Measurements from ENCODE around the gene FGFR1OP2. TPM values are rescaled to one million over a fixed set of nuclear protein-coding genes. Genes with fewer than 3 reads are reported as not detected.

Gene FGFR1OP2
- total RNA-seq, 1 donor from 2014 or later: 39.2 TPM

DNA sequence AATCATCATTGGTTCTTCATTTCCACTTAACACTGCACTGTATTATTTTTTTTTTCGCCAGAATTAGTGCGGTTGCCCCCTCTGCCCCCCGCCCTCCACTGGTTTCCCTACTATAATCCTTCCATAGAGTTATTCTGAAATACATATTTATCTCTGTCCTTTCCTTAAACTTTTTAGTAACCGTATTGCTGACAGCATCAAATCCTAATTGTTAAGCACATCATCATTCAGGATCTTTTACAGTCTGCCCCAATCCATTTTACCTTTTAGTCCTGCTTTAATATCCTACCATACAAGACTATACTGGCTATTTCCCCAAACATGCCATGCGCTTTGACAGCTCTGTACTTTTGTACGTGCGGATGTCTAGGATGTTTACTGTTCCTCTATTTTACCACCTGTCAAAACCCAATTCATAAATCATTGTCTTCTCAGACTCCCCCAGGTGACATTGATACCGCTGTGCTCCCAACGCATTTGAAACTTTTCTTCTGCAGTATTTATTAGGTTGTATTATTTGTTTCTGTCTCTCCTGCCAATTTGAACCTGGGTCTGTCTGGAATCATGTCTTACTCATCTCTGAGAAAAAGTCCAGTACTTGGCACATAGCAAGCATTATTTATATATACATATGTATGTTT lies 1.0 kb downstream of the FGFR1OP2 start:
- peak overlapping the region; percentile 97 for H3K4me3 ChIP-seq (ENCODE audit: insufficient read depth, low read depth, low read length)
- H2AFZ ChIP-seq (ENCODE audit: low read depth, low read length): no peak overlapping the region
- H3K9me3 ChIP-seq (ENCODE audit: insufficient read depth, low read depth, low read length): no peaks in the 10 kb centered on the region
- peaks cover 3% of the 10 kb centered on the region for H3K36me3 Mint-ChIP-seq (ENCODE audit: low read depth, unreplicated experiment)
- peak overlapping the region; percentile 97 for H3K9ac ChIP-seq (ENCODE audit: low read length)
- peaks cover 62% of the 10 kb centered on the region for H4K20me1 ChIP-seq (ENCODE audit: insufficient read depth, low read length)
- peak overlapping the region; percentile 99 for H3K27ac Mint-ChIP-seq (ENCODE audit: unreplicated experiment)
- H3K27me3 Mint-ChIP-seq (ENCODE audit: low read depth, unreplicated experiment): no peaks in the 10 kb centered on the region
- H3K36me3 ChIP-seq (ENCODE audit: insufficient read depth, low read length): no peaks in the 10 kb centered on the region
- peak overlapping the region; percentile 99 for H3K4me3 Mint-ChIP-seq (ENCODE audit: unreplicated experiment)
- peak overlapping the region; percentile 96 for H3K27ac ChIP-seq (ENCODE audit: low read depth, low read length)
- FAIRE-seq (no peak), DNase-seq (ENCODE audit: low read depth) (no peak)
- H3K4me2 ChIP-seq (ENCODE audit: low read length): peak overlapping the region; percentile 90
- H3K9me3 Mint-ChIP-seq (ENCODE audit: unreplicated experiment): no peaks in the 10 kb centered on the region
- no peaks in the 10 kb centered on the region for H3K27me3 ChIP-seq (ENCODE audit: insufficient read depth, low read length)
- H3K4me1 ChIP-seq (ENCODE audit: insufficient read depth, low read length): peaks cover 26% of the 10 kb centered on the region
- H3K79me2 ChIP-seq (ENCODE audit: insufficient read depth, low read length): peaks cover 94% of the 10 kb centered on the region
- no peak for TF ChIP-seq EZH2 (IDR thresholded peaks at IDR 0.05; ENCODE audit: insufficient read depth, low read length)
- TF ChIP-seq, protein P1, sequence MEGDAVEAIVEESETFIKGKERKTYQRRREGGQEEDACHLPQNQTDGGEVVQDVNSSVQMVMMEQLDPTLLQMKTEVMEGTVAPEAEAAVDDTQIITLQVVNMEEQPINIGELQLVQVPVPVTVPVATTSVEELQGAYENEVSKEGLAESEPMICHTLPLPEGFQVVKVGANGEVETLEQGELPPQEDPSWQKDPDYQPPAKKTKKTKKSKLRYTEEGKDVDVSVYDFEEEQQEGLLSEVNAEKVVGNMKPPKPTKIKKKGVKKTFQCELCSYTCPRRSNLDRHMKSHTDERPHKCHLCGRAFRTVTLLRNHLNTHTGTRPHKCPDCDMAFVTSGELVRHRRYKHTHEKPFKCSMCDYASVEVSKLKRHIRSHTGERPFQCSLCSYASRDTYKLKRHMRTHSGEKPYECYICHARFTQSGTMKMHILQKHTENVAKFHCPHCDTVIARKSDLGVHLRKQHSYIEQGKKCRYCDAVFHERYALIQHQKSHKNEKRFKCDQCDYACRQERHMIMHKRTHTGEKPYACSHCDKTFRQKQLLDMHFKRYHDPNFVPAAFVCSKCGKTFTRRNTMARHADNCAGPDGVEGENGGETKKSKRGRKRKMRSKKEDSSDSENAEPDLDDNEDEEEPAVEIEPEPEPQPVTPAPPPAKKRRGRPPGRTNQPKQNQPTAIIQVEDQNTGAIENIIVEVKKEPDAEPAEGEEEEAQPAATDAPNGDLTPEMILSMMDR (IDR thresholded peaks at IDR 0.05; ENCODE audit: insufficient read depth, low read depth, low read length): no peak
- H3K4me1 Mint-ChIP-seq (ENCODE audit: low read depth, unreplicated experiment): peaks cover 26% of the 10 kb centered on the region

DNA sequence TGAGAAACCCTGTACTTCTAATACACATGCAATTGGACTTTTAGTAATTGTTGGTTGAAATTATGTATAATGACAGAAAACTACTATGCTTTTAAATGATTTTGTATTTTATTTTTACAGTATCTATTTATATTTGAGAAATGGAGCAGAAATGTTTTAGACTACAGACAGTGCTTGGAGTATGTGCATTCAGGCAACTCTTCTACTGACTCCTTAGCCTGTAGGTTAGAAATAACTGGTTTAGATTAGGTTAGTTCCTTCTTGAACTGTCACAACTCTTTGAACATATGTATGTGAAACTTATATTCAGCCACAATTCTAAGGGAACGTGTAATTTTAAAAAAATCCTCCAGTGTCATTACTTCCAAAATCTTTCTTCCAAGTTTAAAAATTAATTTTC lies 1.7 kb downstream of the FGFR1OP2 start:
- peaks cover 21% of the 10 kb centered on the region for H3K4me1 Mint-ChIP-seq (ENCODE audit: low read depth, unreplicated experiment)
- Histone ChIP-seq H4K20me1 (ENCODE audit: insufficient read depth, low read length) (peaks cover 61% of the 10 kb centered on the region), H2AFZ (ENCODE audit: low read depth, low read length) (no peak overlapping the region), H3K9me3 (ENCODE audit: insufficient read depth, low read depth, low read length) (no peaks in the 10 kb centered on the region), H3K9ac (ENCODE audit: low read length) (peak overlapping the region; percentile 97), H3K79me2 (ENCODE audit: insufficient read depth, low read length) (peaks cover 94% of the 10 kb centered on the region), H3K4me2 (ENCODE audit: low read length) (peak overlapping the region; percentile 90), H3K4me1 (ENCODE audit: insufficient read depth, low read length) (peaks cover 26% of the 10 kb centered on the region), H3K27me3 (ENCODE audit: insufficient read depth, low read length) (no peaks in the 10 kb centered on the region), H3K4me3 (ENCODE audit: insufficient read depth, low read depth, low read length) (peak overlapping the region; percentile 97), H3K36me3 (ENCODE audit: insufficient read depth, low read length) (no peaks in the 10 kb centered on the region), H3K27ac (ENCODE audit: low read depth, low read length) (no peak overlapping the region)
- H3K9me3 Mint-ChIP-seq (ENCODE audit: unreplicated experiment): no peaks in the 10 kb centered on the region
- peak overlapping the region; percentile 99 for H3K4me3 Mint-ChIP-seq (ENCODE audit: unreplicated experiment)
- FAIRE-seq (no peak), DNase-seq (ENCODE audit: low read depth) (no peak)
- no peak overlapping the region for H3K27ac Mint-ChIP-seq (ENCODE audit: unreplicated experiment)
- peaks cover 3% of the 10 kb centered on the region for H3K36me3 Mint-ChIP-seq (ENCODE audit: low read depth, unreplicated experiment)
- TF ChIP-seq EZH2 (IDR thresholded peaks at IDR 0.05; ENCODE audit: insufficient read depth, low read length): no peak
- TF ChIP-seq, protein P1 (IDR thresholded peaks at IDR 0.05; ENCODE audit: insufficient read depth, low read depth, low read length): no peak
- H3K27me3 Mint-ChIP-seq (ENCODE audit: low read depth, unreplicated experiment): no peaks in the 10 kb centered on the region

All from astrocyte (in vitro differentiated cells and primary cell).